PC-9 (cell line): ENCODE data around the gene GPC5.

ENCODE experiments used
- CTCF ChIP-seq: fragments of 200-600 bp; sonication (generic); conservative IDR thresholded peaks from 2 replicates; pipeline ENCODE4 v1.6.1; 2017; ENCODE audit warnings: mixed run types, antibody characterized with exemption, mild to moderate bottlenecking, moderate library complexity
- EZH2 ChIP-seq: fragments of 200-600 bp; sonication (generic); IDR thresholded peaks from 2 replicates; pipeline ENCODE4 v1.8.0; 2017; ENCODE audit warnings: antibody characterized with exemption, low read depth

- TF ChIP-seq EZH2, result no peak
- no peak for TF ChIP-seq CTCF
These were observed 853.3 kb downstream of the GPC5 start for GRCh38 chr13:92251671-92252210.
